IMR-90 (cell line): ENCODE results near the gene TRPC4.

Experiments
- CTCF ChIP-seq: conservative IDR thresholded peaks from 2 replicates; pipeline ENCODE4 v1.5.1; 2012; ENCODE audit warnings: mild to moderate bottlenecking, low read depth, low read length, improper control_type of control experiment
- RAD21 ChIP-seq: IDR thresholded peaks from 2 replicates; pipeline ENCODE4 v1.6.1; 2012; ENCODE audit warnings: low read length, improper control_type of control experiment
- USF2 ChIP-seq: fragments of 150-350 bp; IDR thresholded peaks from 2 replicates; pipeline ENCODE4 v1.6.1; 2017; ENCODE audit warnings: mild to moderate bottlenecking, antibody characterized with exemption, low read length, low read depth

GRCh38 chr13:37775871-37776270, 93.7 kb downstream of the TRPC4 start:
- no peak for TF ChIP-seq CTCF
- no peak for TF ChIP-seq RAD21
- no peak for TF ChIP-seq USF2
